KMS-11 (cell line): ENCODE results near the gene MDK.

Source experiments
- H2AFZ ChIP-seq: fragments of 200-600 bp; sonication (generic); 2 replicates; pipeline ENCODE4 v1.6.1; 2016; ENCODE audit warnings: antibody characterized with exemption, mixed run types, low read depth
- H3K27ac ChIP-seq: fragments of 200-600 bp; sonication (generic); 2 replicates; pipeline ENCODE4 v1.6.1; 2016; ENCODE audit warnings: mild to moderate bottlenecking, mixed run types
- H3K27me3 ChIP-seq: fragments of 200-600 bp; sonication (generic); 2 replicates; pipeline ENCODE4 v1.6.1; 2017; ENCODE audit warnings: mild to moderate bottlenecking, low read depth, mixed run types, moderate library complexity; ENCODE audit not compliant: insufficient read depth
- H3K36me3 ChIP-seq: fragments of 200-600 bp; sonication (generic); 2 replicates; pipeline ENCODE4 v1.6.1; 2017; ENCODE audit warnings: mild to moderate bottlenecking, mixed run types; ENCODE audit not compliant: insufficient read depth
- H3K4me1 ChIP-seq: fragments of 200-600 bp; sonication (generic); 2 replicates; pipeline ENCODE4 v1.6.1; 2016; ENCODE audit warnings: mild to moderate bottlenecking, low read depth, mixed run types; ENCODE audit not compliant: poor library complexity, severe bottlenecking
- H3K4me2 ChIP-seq: fragments of 200-600 bp; sonication (generic); 2 replicates; pipeline ENCODE4 v1.7.0; 2016; ENCODE audit warnings: mild to moderate bottlenecking, mixed run types
- H3K4me3 ChIP-seq: fragments of 200-600 bp; sonication (generic); IDR thresholded peaks from 2 replicates; pipeline ENCODE4 v1.6.1; 2017; ENCODE audit warnings: low read depth, low read length, mixed read lengths; ENCODE audit not compliant: insufficient read depth
- H3K79me2 ChIP-seq: fragments of 200-600 bp; sonication (generic); 2 replicates; pipeline ENCODE4 v1.6.1; 2016; ENCODE audit warnings: low read depth, mixed run types; ENCODE audit not compliant: insufficient read depth
- H3K9ac ChIP-seq: fragments of 200-600 bp; sonication (generic); 2 replicates; pipeline ENCODE4 v1.6.1; 2016; ENCODE audit warnings: mild to moderate bottlenecking, mixed run types
- H4K20me1 ChIP-seq: fragments of 200-600 bp; sonication (generic); 2 replicates; pipeline ENCODE4 v1.6.1; 2016; ENCODE audit warnings: mild to moderate bottlenecking, mixed run types; ENCODE audit not compliant: insufficient read depth
- CTCF ChIP-seq: fragments of 200-600 bp; sonication (generic); conservative IDR thresholded peaks from 2 replicates; pipeline ENCODE4 v1.6.1; 2017; ENCODE audit warnings: low read depth, mild to moderate bottlenecking, antibody characterized with exemption, low read length, moderate library complexity, mixed read lengths

MDK gene

GRCh38 chr11:46350695-46351094, 30.8 kb upstream of the MDK start:
- H3K27ac ChIP-seq: no peak overlapping the region
- H3K9ac ChIP-seq: no peak overlapping the region
- H2AFZ ChIP-seq: no peak overlapping the region
- no peaks in the 10 kb centered on the region for H4K20me1 ChIP-seq
- no peaks in the 10 kb centered on the region; the same call in 1 of the 2 replicates for H3K36me3 ChIP-seq
- TF ChIP-seq CTCF: no peak
- H3K79me2 ChIP-seq: peaks cover 32% of the 10 kb centered on the region
- no peak overlapping the region for H3K4me2 ChIP-seq
- no peak overlapping the region for H3K4me3 ChIP-seq
- no peaks in the 10 kb centered on the region; the same call in 1 of the 2 replicates for H3K27me3 ChIP-seq
- peaks cover 19% of the 10 kb centered on the region for H3K4me1 ChIP-seq

- Histone ChIP-seq H3K27me3 (no peaks in the 10 kb centered on the region; the same call in 1 of the 2 replicates), H3K79me2 (peaks cover 32% of the 10 kb centered on the region), H3K27ac (no peak overlapping the region), H2AFZ (no peak overlapping the region), H3K4me2 (no peak overlapping the region), H3K9ac (no peak overlapping the region), H4K20me1 (no peaks in the 10 kb centered on the region), H3K4me1 (peaks cover 20% of the 10 kb centered on the region), H3K4me3 (no peak overlapping the region), H3K36me3 (no peaks in the 10 kb centered on the region; the same call in 1 of the 2 replicates)
- no peak for TF ChIP-seq CTCF
Measured at GRCh38 chr11:46351148-46351547, 30.3 kb upstream of the MDK start.

- TF ChIP-seq CTCF: no peak
- H3K79me2 ChIP-seq: peaks cover 32% of the 10 kb centered on the region
- H3K9ac ChIP-seq: no peak overlapping the region
- no peak overlapping the region for H3K4me3 ChIP-seq
- H3K4me2 ChIP-seq: no peak overlapping the region
- H3K27me3 ChIP-seq: no peaks in the 10 kb centered on the region
- peaks cover 23% of the 10 kb centered on the region for H3K4me1 ChIP-seq
- no peaks in the 10 kb centered on the region for H4K20me1 ChIP-seq
- no peak overlapping the region for H3K27ac ChIP-seq
- no peak overlapping the region for H2AFZ ChIP-seq
- no peaks in the 10 kb centered on the region; the same call in 1 of the 2 replicates for H3K36me3 ChIP-seq
Measured at GRCh38 chr11:46351606-46352005, 29.9 kb upstream of the MDK start.

- no peaks in the 10 kb centered on the region for H3K27me3 ChIP-seq
- H3K27ac ChIP-seq: no peak overlapping the region
- no peak overlapping the region for H3K4me2 ChIP-seq
- no peak overlapping the region for H3K4me3 ChIP-seq
- H3K4me1 ChIP-seq: peaks cover 25% of the 10 kb centered on the region
- TF ChIP-seq CTCF: peak; percentile 64
- H4K20me1 ChIP-seq: no peaks in the 10 kb centered on the region
- H3K79me2 ChIP-seq: peaks cover 32% of the 10 kb centered on the region
- H3K36me3 ChIP-seq: no peaks in the 10 kb centered on the region; the same call in 1 of the 2 replicates
- H2AFZ ChIP-seq: no peak overlapping the region
- H3K9ac ChIP-seq: no peak overlapping the region
Measured at GRCh38 chr11:46352063-46352841, 29.2 kb upstream of the MDK start.
